Measurements from ENCODE around the gene RASD2.

DNA sequence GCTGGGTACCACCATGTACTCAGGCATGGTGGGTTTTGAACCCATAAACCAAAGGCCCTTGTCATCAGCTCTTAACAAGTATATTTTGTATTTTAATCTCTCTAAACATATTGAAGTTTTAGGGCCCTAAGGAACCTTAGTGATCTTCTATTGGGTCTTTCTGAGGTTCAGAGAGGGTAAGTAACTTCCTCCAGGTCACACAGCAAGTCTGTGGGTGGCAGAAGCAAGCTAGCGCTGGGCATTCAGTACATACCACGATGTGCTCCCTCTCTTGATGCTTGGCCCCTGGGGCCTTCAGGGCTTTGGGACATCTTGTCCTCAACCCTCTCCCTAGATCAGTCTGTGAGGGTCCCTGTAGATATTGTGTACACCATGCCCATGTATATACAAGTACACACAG, 12.7 kb downstream of the RASD2 start:
- TF ChIP-seq, protein P1, sequence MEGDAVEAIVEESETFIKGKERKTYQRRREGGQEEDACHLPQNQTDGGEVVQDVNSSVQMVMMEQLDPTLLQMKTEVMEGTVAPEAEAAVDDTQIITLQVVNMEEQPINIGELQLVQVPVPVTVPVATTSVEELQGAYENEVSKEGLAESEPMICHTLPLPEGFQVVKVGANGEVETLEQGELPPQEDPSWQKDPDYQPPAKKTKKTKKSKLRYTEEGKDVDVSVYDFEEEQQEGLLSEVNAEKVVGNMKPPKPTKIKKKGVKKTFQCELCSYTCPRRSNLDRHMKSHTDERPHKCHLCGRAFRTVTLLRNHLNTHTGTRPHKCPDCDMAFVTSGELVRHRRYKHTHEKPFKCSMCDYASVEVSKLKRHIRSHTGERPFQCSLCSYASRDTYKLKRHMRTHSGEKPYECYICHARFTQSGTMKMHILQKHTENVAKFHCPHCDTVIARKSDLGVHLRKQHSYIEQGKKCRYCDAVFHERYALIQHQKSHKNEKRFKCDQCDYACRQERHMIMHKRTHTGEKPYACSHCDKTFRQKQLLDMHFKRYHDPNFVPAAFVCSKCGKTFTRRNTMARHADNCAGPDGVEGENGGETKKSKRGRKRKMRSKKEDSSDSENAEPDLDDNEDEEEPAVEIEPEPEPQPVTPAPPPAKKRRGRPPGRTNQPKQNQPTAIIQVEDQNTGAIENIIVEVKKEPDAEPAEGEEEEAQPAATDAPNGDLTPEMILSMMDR (IDR thresholded peaks at IDR 0.05) = no peak
- no peak for TF ChIP-seq EZH2 (IDR thresholded peaks at IDR 0.05; ENCODE audit: borderline replicate concordance, insufficient read depth, low read depth, low read length, poor library complexity, severe bottlenecking)

Measured in B cell (primary cell).